ENCODE measurements around the gene GPR82. TPM values are rescaled to one million over a fixed set of nuclear protein-coding genes. Genes with fewer than 3 reads are reported as not detected.
A peak's percentile ranks its signal among the peaks of the same experiment; 100 is the strongest.

Gene GPR82
- polyA plus RNA-seq, 3 donors = 0.40 to 2.0 (median 0.67) TPM

- no CpG with 5 or more reads among the region's 2 CpGs for WGBS (ENCODE audit: insufficient coverage)
- H2AFZ ChIP-seq (ENCODE audit: insufficient read depth, low read depth, low read length, poor library complexity, severe bottlenecking) = no peak overlapping the region
- no peaks in the 10 kb centered on the region for H3K4me1 ChIP-seq (ENCODE audit: control insufficient read depth in 1 of 2, insufficient read depth in 2 of 2, low read length in 2 of 2)
- Mint-ChIP-seq H3K4me1 (no peaks in the 10 kb centered on the region), H3K9me3 (no peaks in the 10 kb centered on the region), H3K27me3 (ENCODE audit: low read depth in 3 of 3) (no peaks in the 10 kb centered on the region), H3K27ac (no peak overlapping the region), H3K4me3 (no peak overlapping the region), H3K36me3 (peaks cover 0 to 5% of the 10 kb centered on the region in 2 donors)
- no peak for TF ChIP-seq CTCF (IDR thresholded peaks at IDR 0.05)
- no peak overlapping the region for H3K4me3 ChIP-seq (replicated peaks in 1 of 3; ENCODE audit: low read depth in 2 of 3, low read length in 3 of 3)
- no peak overlapping the region for H3K4me2 ChIP-seq (replicated peaks; ENCODE audit: extremely low read depth, low read length, poor library complexity, severe bottlenecking)
- no peak overlapping the region for H3K27ac ChIP-seq (ENCODE audit: low read depth in 1 of 2, low read length in 2 of 2)
- DNase-seq = no peak
- H3K9ac ChIP-seq (ENCODE audit: insufficient read depth, low read length, poor library complexity, severe bottlenecking) = no peak overlapping the region
- intact Hi-C loops (cut with micrococcal nuclease) = no loop called here
- H3K36me3 ChIP-seq (replicated peaks in 1 of 2; ENCODE audit: control insufficient read depth in 1 of 2, insufficient read depth in 2 of 2, low read length in 2 of 2) = no peaks in the 10 kb centered on the region
- no peaks in the 10 kb centered on the region for H3K9me3 ChIP-seq (replicated peaks in 1 of 2; ENCODE audit: control insufficient read depth in 1 of 2, insufficient read depth in 1 of 2, low read length in 2 of 2)
- H4K20me1 ChIP-seq (ENCODE audit: insufficient read depth, low read length) = no peaks in the 10 kb centered on the region
- no peaks in the 10 kb centered on the region for H3K27me3 ChIP-seq (ENCODE audit: control insufficient read depth in 2 of 2, insufficient read depth in 2 of 2, low read length in 2 of 2)
- no peaks in the 10 kb centered on the region for H3K79me2 ChIP-seq (ENCODE audit: insufficient read depth, low read length)
These were observed 34.4 kb downstream of the GPR82 start for GRCh38 chrX:41758401-41758800.

GRCh38 chrX:41759817-41760216 lies 35.8 kb downstream of the GPR82 start:
- TF ChIP-seq CTCF (IDR thresholded peaks at IDR 0.05) = peak; percentile 63
- Histone ChIP-seq H3K27ac (ENCODE audit: low read depth in 1 of 2, low read length in 2 of 2) (no peak overlapping the region), H3K36me3 (replicated peaks in 1 of 2; ENCODE audit: control insufficient read depth in 1 of 2, insufficient read depth in 2 of 2, low read length in 2 of 2) (no peaks in the 10 kb centered on the region), H3K9ac (ENCODE audit: insufficient read depth, low read length, poor library complexity, severe bottlenecking) (no peak overlapping the region), H2AFZ (ENCODE audit: insufficient read depth, low read depth, low read length, poor library complexity, severe bottlenecking) (no peak overlapping the region), H3K4me3 (replicated peaks in 1 of 3; ENCODE audit: low read depth in 2 of 3, low read length in 3 of 3) (no peak overlapping the region), H3K4me2 (replicated peaks; ENCODE audit: extremely low read depth, low read length, poor library complexity, severe bottlenecking) (no peak overlapping the region), H3K9me3 (replicated peaks in 1 of 2; ENCODE audit: control insufficient read depth in 1 of 2, insufficient read depth in 1 of 2, low read length in 2 of 2) (no peaks in the 10 kb centered on the region), H3K4me1 (ENCODE audit: control insufficient read depth in 1 of 2, insufficient read depth in 2 of 2, low read length in 2 of 2) (no peaks in the 10 kb centered on the region), H3K27me3 (ENCODE audit: control insufficient read depth in 2 of 2, insufficient read depth in 2 of 2, low read length in 2 of 2) (no peaks in the 10 kb centered on the region), H3K79me2 (ENCODE audit: insufficient read depth, low read length) (no peaks in the 10 kb centered on the region), H4K20me1 (ENCODE audit: insufficient read depth, low read length) (no peaks in the 10 kb centered on the region)
- no peak overlapping the region for H3K4me3 Mint-ChIP-seq
- no peaks in the 10 kb centered on the region for H3K4me1 Mint-ChIP-seq
- no peaks in the 10 kb centered on the region for H3K9me3 Mint-ChIP-seq
- no peak overlapping the region for H3K27ac Mint-ChIP-seq
- WGBS (ENCODE audit: insufficient coverage) = no CpG with 5 or more reads among the region's 3 CpGs
- peaks cover 0 to 1% (median 0%) of the 10 kb centered on the region in 3 donors for H3K27me3 Mint-ChIP-seq (ENCODE audit: low read depth in 3 of 3)
- DNase-seq = peak; percentile 10 to 34 (median 20)
- intact Hi-C loops (cut with micrococcal nuclease) = loop anchor here (10.0 kb wide), 1 partner anchor 205 kb away; no protein-coding TSS in a partner anchor
- H3K36me3 Mint-ChIP-seq = peaks cover 0 to 2% of the 10 kb centered on the region in 2 donors

Data from CD14-positive monocyte (primary cell).